OCI-LY1 (cell line): ENCODE measurements around the gene SEC14L3.

Source experiments
- CTCF ChIP-seq: fragments of 200-600 bp; sonication (generic), shearing (Covaris generic); IDR thresholded peaks from 2 replicates; pipeline ENCODE4 v1.5.1; 2017; ENCODE audit warnings: mild to moderate bottlenecking, antibody characterized with exemption, low read length, moderate library complexity, mixed read lengths
- EZH2 ChIP-seq: fragments of 200-600 bp; sonication (generic), shearing (Covaris generic); IDR thresholded peaks from 2 replicates; pipeline ENCODE4 v1.8.0; 2017; ENCODE audit warnings: borderline replicate concordance, mixed run types, mild to moderate bottlenecking, antibody characterized with exemption, low read length, moderate library complexity, mixed read lengths

GRCh38 chr22:30433773-30434172, 38.0 kb downstream of the SEC14L3 start:
- no peak for TF ChIP-seq CTCF
- no peak for TF ChIP-seq EZH2
